Mucosa of rectum (tissue), 2 donors: Measurements from ENCODE around the gene HOXB7.

Source experiments
- H3K27ac ChIP-seq, 2 donors: one replicate each; pipeline ENCODE4 v1.7.0; 2013; ENCODE audit warnings: inconsistent platforms in 2 of 2, low read depth in 2 of 2, low read length in 2 of 2
- H3K27me3 ChIP-seq, 2 donors: one replicate each; pipeline ENCODE4 v1.7.0; 2013; ENCODE audit warnings: low read length in 2 of 2; ENCODE audit not compliant: control insufficient read depth in 2 of 2, insufficient read depth in 2 of 2
- H3K36me3 ChIP-seq, 2 donors: one replicate each; pipeline ENCODE4 v1.7.0; 2013; ENCODE audit warnings: low read length in 2 of 2; ENCODE audit not compliant: control insufficient read depth in 2 of 2, insufficient read depth in 2 of 2
- H3K4me1 ChIP-seq, 2 donors: one replicate each; pipeline ENCODE4 v1.7.0; 2013; ENCODE audit warnings: low read length in 2 of 2, mild to moderate bottlenecking in 1 of 2; ENCODE audit not compliant: control insufficient read depth in 2 of 2, insufficient read depth in 2 of 2
- H3K4me3 ChIP-seq, 2 donors: one replicate each; pipeline ENCODE4 v1.7.0; 2013; ENCODE audit warnings: low read length in 2 of 2
- H3K9ac ChIP-seq, 2 donors: one replicate each; pipeline ENCODE4 v1.7.0; 2013; ENCODE audit warnings: low read length in 2 of 2, low read depth in 1 of 2, mild to moderate bottlenecking in 1 of 2
- H3K9me3 ChIP-seq, 2 donors: one replicate each; pipeline ENCODE4 v1.7.0; 2013; ENCODE audit warnings: low read length in 2 of 2; ENCODE audit not compliant: control insufficient read depth in 2 of 2
- donor health status: healthy.
- donor health status: Normal muscosa, but diverticular disease.

The HOXB7 gene

DNA sequence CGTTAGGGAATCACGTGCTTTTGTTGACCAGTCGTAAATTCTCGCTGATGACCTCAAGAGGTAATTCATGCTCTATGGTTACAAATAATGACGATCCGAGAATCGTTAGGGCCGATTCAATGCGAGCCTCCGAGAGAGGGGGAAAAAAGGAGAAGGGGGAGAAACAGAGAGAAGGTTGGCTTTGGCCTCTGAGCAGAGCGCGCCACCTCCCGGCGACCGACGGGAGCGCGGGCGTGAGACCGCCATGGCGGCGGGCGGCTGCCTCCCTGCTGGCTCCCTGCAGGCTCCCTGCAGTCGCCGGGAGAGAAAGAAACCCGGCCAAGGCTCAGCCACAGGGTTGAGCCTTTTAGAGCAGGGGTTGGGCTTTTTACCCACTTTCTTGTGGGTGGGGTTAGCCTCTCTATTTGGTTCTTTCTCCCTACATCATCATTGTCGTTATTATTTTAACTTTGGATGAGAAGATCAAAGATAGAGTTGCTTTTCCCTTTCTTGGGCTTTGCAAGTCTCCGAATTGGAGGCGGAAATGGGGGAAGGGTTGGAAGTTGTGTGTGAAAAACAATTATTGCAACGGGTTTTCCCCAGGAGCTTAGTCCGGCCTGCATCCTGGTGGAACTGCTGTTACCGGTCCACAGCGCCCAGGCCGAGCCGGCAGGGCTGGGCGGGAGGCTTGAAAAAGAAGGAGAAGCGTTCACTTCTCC lies 16.8 kb downstream of the HOXB7 start:
- Histone ChIP-seq H3K27ac (peak overlapping the region; percentile 10 to 56), H3K9me3 (no peaks in the 10 kb centered on the region), H3K36me3 (peaks cover 23 to 29% of the 10 kb centered on the region in 2 donors), H3K4me3 (peak overlapping the region; percentile 31 to 53), H3K27me3 (peaks cover 0 to 2% of the 10 kb centered on the region in 2 donors), H3K4me1 (peaks cover 37 to 38% of the 10 kb centered on the region in 2 donors), H3K9ac (peak overlapping the region in 1 of 2 donors; percentile 1)

DNA sequence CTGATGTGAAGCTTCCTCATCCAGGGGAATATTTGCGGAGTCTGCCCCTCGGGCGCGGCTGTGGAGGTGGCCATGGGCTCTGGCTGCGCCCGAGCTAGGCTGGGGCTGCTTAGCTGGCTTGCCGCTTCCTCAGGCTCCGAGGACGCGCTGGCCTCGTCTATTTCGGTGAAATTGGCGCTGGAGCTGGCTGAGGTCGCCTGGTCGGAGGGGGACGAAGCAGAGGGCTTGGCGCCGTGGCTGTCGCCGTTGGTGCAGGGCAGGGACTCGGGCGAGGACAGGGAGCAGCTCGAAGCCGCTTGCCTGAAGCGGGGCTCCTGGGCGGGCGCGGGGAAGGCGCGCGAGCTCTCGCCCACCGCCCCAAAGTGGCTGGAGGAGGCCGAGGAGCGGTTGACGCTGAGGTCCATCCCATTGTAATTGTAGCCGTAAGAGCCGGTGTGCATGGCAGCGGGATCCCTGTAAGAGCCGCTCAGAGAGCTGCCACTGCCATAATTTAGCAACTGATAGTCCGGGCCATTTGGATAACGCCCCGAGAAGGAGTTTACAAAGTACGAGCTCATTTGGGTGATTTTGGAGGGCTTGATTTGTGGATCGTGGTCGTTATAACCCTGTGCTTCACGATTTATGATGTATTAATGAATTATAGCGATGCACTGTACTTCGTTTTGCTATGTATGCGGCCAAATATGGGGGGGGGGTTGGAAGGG lies 17.5 kb downstream of the HOXB7 start, which contains the start of gene HOXB5:
Gene HOXB5, minus strand, starts transcription at position 654 of the 704 bp plus-strand sequence. Its CDS starts 97 bp downstream, at position 557.
- Histone ChIP-seq H3K36me3 (peaks cover 23 to 29% of the 10 kb centered on the region in 2 donors), H3K4me1 (peaks cover 30 to 33% of the 10 kb centered on the region in 2 donors), H3K9ac (peak within 1 kb of the TSS; percentile 35 to 57), H3K27ac (peak within 1 kb of the TSS; percentile 57 to 87), H3K9me3 (no peaks in the 10 kb centered on the region), H3K27me3 (peaks cover 0 to 2% of the 10 kb centered on the region in 2 donors), H3K4me3 (peak within 1 kb of the TSS; percentile 53 to 69)

DNA sequence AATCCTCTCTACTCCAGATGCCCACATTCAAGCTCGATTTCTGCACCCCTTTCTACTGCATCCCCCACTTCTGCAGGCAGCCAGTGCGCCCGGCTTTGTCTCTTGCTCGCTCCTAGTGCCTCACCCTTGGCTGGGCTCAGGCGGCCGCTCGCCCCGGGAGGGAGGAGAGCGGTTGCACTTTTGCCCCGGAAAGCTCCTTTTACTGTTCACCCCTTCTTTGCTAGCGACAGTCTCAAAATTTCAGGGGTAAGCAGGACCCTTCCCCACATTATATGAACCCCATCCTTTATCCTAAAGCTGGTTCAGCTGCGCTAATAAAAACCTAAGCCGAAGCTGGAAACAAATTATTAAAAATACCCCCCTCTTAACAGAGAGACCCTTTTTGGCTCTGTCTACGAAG lies 18.2 kb downstream of the HOXB7 start:
- peak overlapping the region; percentile 35 to 57 for H3K9ac ChIP-seq
- H3K4me1 ChIP-seq: peaks cover 26 to 34% of the 10 kb centered on the region in 2 donors
- H3K27ac ChIP-seq: peak overlapping the region; percentile 57 to 87
- H3K36me3 ChIP-seq: peaks cover 23 to 29% of the 10 kb centered on the region in 2 donors
- peak overlapping the region; percentile 44 to 69 for H3K4me3 ChIP-seq
- H3K27me3 ChIP-seq: peaks cover 0 to 2% of the 10 kb centered on the region in 2 donors
- no peaks in the 10 kb centered on the region for H3K9me3 ChIP-seq

DNA sequence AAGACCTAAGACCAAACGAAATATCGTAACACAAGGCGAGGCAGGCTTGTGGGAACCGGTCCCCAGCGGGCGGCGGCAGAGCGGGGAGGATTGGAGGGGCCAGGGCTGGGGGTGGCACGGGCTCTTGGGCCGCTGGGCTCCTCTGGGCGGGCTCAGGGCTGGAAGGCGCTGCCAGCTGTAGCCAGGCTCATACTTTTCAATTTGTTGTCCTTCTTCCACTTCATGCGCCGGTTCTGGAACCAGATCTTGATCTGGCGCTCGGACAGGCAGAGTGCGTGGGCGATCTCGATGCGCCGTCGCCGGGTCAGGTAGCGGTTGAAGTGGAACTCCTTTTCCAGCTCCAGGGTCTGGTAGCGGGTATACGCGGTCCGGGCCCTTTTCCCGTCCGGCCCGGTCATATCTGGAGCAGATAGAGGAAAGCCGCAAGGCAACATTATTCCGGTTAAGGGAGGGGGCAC lies 18.7 kb downstream of the HOXB7 start:
- H3K27ac ChIP-seq: peak overlapping the region; percentile 57 to 87

DNA sequence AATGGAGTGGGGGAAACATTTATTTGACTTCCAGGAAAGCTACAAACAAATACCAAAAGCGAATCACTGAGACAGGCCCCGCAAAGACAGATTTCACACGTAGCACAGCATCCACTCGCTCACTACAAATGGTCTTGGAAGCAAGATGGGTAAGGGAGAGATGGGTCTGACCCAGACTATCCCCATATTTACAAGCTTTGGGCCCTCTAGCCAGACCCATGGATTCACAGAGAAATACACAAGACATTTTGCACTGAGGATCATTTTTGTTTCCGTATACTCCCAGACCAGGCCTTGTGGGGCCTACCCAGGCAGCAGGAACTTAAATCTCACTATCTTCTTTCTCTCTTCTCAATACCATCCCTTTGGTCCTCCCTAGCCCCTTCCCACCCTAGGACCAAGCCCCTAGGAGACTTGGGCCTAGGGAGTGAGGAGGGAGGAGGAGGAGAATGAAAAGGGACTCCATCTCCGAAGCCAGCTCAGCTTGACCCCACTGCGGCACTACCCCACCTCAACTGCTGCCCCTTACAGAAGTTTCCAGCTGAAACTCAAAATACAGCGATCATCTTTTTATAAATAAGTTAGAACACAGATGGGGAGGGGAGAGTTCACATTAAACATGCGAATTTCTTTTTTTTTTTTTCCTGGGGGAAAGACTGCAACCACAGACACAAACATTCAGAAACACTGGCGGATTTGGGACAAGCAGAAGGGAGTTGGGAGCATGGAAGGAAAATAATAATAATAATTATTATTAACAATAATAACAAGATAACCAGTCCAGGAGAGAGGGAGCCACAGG lies 19.4 kb downstream of the HOXB7 start:
- Histone ChIP-seq H3K4me3 (peak overlapping the region in 1 of 2 donors; percentile 69), H3K4me1 (peaks cover 16 to 33% of the 10 kb centered on the region in 2 donors), H3K27me3 (no peaks in the 10 kb centered on the region), H3K27ac (peak overlapping the region; percentile 75 to 87), H3K9ac (peak overlapping the region; percentile 36 to 38), H3K36me3 (peaks cover 17 to 23% of the 10 kb centered on the region in 2 donors), H3K9me3 (no peaks in the 10 kb centered on the region)

More for the DNA sequence above, 18.7 kb downstream of the HOXB7 start:
- peak overlapping the region in 1 of 2 donors; percentile 35 for H3K9ac ChIP-seq
- H3K4me1 ChIP-seq: peaks cover 21 to 34% of the 10 kb centered on the region in 2 donors
- H3K27me3 ChIP-seq: peaks cover 0 to under 1% of the 10 kb centered on the region in 2 donors
- peaks cover 22 to 26% of the 10 kb centered on the region in 2 donors for H3K36me3 ChIP-seq
- no peaks in the 10 kb centered on the region for H3K9me3 ChIP-seq
- H3K4me3 ChIP-seq: peak overlapping the region; percentile 2 to 69

DNA sequence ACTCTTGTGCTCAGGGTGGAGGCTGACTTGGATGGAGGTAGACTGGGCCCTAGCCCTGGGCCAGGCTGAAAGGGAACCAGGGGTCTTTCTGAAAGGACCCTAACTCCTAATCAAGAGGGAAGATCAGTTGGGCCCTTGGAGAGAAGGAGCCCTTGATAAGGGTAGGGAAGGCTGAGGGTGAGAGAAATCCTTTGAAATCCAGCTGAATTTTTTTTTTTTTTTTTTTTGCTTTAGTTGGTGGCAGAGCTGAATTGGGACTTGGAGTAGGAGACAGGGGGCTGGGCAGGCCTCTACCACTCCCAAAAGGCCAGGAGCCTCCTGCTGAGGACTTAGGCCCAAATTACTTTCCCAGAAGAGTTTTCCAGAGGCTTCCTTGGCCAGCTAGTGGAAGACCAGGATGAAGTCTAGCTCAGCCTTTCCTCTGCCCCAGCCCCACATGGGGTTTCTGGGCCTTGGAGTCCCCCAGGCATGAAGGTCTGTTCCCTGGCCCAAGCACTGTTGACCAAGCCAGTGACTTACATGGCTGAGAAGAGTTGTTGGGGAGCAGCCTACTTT lies 20.1 kb downstream of the HOXB7 start:
- no peaks in the 10 kb centered on the region for H3K27me3 ChIP-seq
- H3K27ac ChIP-seq: peak overlapping the region; percentile 75 to 87
- peak overlapping the region; percentile 38 to 54 for H3K9ac ChIP-seq

DNA sequence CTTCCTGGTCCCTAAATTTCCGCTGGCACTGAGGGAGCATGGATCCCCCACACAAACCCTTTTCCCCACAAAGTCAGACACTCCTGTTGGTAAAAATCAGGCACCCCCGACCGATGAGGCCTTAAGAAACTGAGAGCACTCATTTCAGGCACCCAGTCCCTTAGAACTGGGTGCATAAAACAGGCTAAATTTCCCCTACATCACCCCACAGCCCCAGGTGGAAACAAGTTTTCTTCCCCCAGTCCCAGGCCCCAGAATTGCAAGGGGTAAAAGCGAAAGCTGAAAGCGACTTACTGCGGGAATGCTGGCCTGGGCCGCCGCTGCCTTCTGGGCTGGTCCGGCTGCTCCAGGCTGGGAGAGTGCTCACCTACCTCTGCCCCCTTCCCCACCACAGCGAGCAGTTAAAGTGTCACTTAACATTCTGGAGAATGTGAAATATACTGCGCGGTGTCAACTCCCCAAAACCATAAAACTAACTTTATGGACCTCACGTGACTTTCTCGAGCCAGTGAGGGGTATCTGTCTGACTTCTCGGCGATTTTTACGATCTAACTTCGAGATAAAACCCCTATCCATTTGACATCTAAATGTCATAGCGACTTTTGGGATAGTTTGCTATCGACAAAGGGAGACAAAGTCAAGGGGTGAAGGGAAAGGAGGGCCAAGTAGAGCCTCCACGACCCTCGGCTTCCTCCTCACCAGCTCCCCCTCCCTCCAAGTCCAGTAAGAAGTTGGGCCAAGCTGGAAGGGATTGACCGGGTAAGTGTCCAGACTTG lies 20.8 kb downstream of the HOXB7 start, which contains the start of gene HOXB3:
Gene HOXB3, minus strand, starts transcription at position 411 of the 776 bp plus-strand sequence. CDS start 37,767 bp downstream, outside the sequence.
- H3K36me3 ChIP-seq: peaks cover 3 to 13% of the 10 kb centered on the region in 2 donors
- H3K27ac ChIP-seq: peak within 1 kb of the TSS; percentile 75 to 87
- no peaks in the 10 kb centered on the region for H3K27me3 ChIP-seq
- peak within 1 kb of the TSS; percentile 40 to 53 for H3K4me3 ChIP-seq
- H3K9ac ChIP-seq: peak within 1 kb of the TSS; percentile 42 to 54
- no peaks in the 10 kb centered on the region for H3K9me3 ChIP-seq
- peaks cover 19 to 43% of the 10 kb centered on the region in 2 donors for H3K4me1 ChIP-seq

More for the DNA sequence above, 20.1 kb downstream of the HOXB7 start:
- Histone ChIP-seq H3K4me3 (peak overlapping the region; percentile 7 to 53), H3K9me3 (no peaks in the 10 kb centered on the region), H3K36me3 (peaks cover 10 to 18% of the 10 kb centered on the region in 2 donors), H3K4me1 (peaks cover 18 to 38% of the 10 kb centered on the region in 2 donors)

DNA sequence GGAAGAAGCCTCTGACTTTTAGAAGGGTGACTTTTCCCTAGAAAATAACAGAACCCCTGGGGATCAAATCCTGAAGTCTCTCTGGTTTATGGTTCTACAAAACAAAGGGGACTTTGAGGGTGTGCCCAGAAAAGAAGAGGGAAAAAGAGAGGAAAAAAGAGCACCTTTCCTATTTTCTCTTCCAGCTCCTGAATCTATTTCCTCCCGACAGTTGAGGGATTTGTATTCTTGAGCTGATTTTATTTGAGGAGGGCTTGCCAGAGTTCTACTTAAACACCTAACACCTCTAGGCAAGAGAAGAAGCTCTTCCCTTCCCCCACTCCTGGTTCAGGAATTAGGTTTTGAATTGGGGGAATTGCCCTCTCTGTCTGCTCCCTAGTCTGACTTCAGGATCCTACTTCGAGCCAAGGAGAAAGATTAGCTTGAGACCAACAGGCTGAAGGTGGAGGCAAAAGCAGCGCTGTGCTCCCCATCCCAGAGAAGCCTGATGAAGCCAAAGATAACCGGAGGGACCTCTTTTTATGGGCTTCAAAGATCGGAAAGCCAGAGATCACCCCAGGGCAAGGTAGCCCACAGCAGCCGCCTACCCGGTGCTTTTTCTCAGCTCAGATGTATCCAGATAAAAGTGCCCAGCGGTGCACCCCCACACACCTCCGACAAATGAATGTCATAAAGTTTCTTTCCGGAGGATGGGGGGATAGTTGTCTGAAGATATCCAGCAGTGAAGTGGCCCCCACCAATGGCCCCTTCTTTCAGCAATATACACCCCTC lies 21.6 kb downstream of the HOXB7 start:
- Histone ChIP-seq H3K36me3 (peaks cover 0 to 6% of the 10 kb centered on the region in 2 donors), H3K27ac (peak overlapping the region; percentile 75 to 87), H3K4me1 (peaks cover 19 to 49% of the 10 kb centered on the region in 2 donors), H3K9ac (peak overlapping the region; percentile 13 to 42), H3K9me3 (no peaks in the 10 kb centered on the region), H3K4me3 (peak overlapping the region; percentile 40 to 53), H3K27me3 (no peaks in the 10 kb centered on the region)
